ENCODE results near the gene TMEM231.

Gene TMEM231

DNA sequence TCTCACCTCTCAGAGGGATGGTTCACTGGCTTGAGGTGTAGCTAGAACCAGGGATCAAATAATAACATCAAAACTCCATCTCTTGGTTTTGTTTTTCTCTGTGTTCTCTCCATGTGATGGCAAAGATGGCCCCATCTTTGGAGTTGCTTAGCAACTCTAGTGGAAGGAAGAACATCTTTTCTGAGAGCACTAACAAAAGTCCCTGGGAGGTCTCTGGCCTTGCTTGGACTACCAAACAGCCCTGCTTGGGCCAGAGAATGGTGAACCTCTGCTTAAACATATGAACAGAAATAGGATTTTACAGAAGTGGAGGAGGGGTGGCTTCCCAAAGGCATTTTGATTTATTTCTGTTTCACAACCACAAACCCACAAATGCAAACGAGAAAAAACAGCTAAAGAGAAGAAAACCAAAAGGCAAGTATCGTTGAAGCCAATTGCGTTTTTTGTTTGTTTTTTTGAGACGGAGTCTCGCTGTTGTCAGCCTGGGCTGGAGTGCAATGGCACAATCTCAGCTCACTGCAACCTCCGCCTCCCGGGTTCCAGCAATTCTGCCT lies 23.3 kb upstream of the TMEM231 start:
- DNase-seq (ENCODE audit: insufficient read length) (no peak), FAIRE-seq (no peak)
- TF ChIP-seq POLR2AphosphoS5 (IDR thresholded peaks at IDR 0.05; ENCODE audit: low read depth, low read length) (no peak), TAF1 (IDR thresholded peaks at IDR 0.05; ENCODE audit: borderline replicate concordance, low read depth, low read length) (no peak), POLR2A (IDR thresholded peaks at IDR 0.05; ENCODE audit: low read depth, low read length) (no peak)

DNA sequence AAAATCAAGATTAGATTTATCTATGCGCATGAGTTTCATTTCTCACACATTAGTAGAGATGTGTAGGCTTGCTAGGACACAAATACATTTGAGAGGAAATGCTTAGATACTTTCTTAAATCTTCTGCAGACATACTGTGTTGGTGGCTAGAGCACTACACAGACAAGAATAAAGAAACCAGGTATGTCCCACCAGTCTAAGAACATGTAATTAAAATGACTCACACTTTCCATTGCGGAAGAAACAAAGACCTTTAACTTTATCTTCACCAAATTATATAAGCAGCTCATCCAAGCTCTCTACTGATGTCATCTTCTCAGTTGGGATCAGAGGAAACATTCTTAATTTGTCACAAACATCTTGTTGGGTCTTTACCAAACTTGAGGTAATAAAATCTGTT lies 22.7 kb upstream of the TMEM231 start:
- TF ChIP-seq TAF1 (IDR thresholded peaks at IDR 0.05; ENCODE audit: borderline replicate concordance, low read depth, low read length), result no peak
- TF ChIP-seq POLR2A (IDR thresholded peaks at IDR 0.05; ENCODE audit: low read depth, low read length), result no peak
- no peak for DNase-seq (ENCODE audit: insufficient read length)
- no peak for FAIRE-seq

DNA sequence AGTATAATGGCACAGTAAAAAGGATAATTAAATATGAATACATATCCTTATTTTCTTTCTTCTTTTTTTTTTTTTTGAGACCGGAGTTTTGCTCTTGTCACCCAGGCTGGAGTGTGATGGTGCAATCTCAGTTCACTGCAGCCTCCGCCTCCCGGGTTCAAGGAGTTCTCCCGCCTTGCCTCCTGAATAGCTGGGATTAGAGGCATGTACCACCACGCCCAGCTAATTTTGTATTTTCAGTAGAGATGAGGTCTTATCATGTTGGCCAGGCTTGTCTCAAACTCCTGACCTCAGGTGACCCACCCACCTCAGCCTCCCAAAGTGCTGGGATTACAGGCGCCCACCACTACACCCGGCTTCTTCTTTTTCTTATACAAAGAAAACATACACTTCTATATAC lies 22.2 kb upstream of the TMEM231 start:
- DNase-seq (ENCODE audit: insufficient read length) (no peak), FAIRE-seq (no peak)
- no peak for TF ChIP-seq POLR2A (IDR thresholded peaks at IDR 0.05; ENCODE audit: low read depth, low read length)
- TF ChIP-seq TAF1 (IDR thresholded peaks at IDR 0.05; ENCODE audit: borderline replicate concordance, low read depth, low read length), result no peak
- TF ChIP-seq POLR2AphosphoS5 (IDR thresholded peaks at IDR 0.05; ENCODE audit: low read depth, low read length), result no peak

DNA sequence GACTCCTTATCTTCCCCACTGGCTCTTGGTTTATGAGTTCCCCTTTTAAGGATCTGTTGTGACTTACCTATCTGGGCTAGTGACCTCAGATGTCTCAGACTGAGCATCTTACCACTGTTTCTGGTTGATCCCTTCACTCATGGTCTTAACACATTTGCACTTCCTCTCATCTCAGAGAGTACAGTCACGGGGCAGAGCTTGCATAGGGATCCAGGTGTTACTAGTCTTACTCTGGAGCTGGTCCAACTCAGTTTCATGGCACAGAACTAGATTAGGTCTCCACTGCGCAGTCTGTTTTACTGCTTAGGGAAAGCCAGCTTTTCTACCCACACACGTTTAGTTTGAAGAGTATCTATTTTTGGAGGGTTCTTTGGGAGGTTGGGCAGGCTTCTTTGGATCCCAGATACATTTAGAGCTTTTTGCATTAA lies 20.3 kb upstream of the TMEM231 start:
- no peak for FAIRE-seq
- TF ChIP-seq POLR2AphosphoS5 (IDR thresholded peaks at IDR 0.05; ENCODE audit: low read depth, low read length), result no peak
- no peak for TF ChIP-seq POLR2A (IDR thresholded peaks at IDR 0.05; ENCODE audit: low read depth, low read length)
- no peak for TF ChIP-seq TAF1 (IDR thresholded peaks at IDR 0.05; ENCODE audit: borderline replicate concordance, low read depth, low read length)
- no peak for DNase-seq (ENCODE audit: insufficient read length)

DNA sequence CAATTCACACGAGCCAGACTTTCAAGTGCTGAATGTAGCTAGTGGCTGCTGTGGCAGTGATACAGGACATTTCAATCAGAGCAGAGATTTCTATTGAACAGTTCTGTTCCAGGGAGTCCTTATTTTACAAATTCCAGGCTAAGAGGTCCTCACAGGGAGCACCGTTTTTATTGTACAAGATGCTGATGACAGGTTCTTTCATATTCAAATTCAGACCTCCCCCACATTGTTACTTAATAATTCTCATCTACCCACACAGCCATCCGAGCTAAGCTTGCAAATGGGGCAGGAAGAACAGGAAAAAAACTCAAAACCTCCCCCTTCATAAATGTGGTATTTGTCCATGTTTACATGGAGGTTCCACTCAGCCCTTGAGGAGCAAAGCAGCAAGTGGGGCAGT lies 19.9 kb upstream of the TMEM231 start:
- FAIRE-seq, result no peak
- TF ChIP-seq TAF1 (IDR thresholded peaks at IDR 0.05; ENCODE audit: borderline replicate concordance, low read depth, low read length) (no peak), POLR2AphosphoS5 (IDR thresholded peaks at IDR 0.05; ENCODE audit: low read depth, low read length) (no peak), POLR2A (IDR thresholded peaks at IDR 0.05; ENCODE audit: low read depth, low read length) (no peak)

DNA sequence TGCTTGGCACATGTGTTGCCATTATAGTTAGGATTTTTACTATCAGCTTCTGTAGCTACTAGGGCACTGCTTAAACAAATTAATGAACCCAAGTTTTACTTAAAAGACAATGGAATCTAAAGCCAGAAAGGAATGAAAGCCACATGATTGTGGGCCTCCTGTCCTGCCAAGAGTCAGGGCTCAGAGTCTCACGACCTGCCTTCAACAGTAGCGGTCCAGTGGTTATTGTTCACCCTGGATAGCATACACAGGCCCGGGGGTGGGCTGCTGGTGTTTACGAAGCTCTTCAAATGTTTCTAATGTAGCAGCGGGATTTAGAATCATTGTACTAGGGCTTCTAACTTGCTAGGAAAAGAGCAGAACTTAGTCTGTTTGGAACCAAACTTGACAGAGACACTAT lies 17.9 kb upstream of the TMEM231 start:
- TF ChIP-seq POLR2AphosphoS5 (IDR thresholded peaks at IDR 0.05; ENCODE audit: low read depth, low read length), result no peak
- no peak for TF ChIP-seq POLR2A (IDR thresholded peaks at IDR 0.05; ENCODE audit: low read depth, low read length)
- no peak for TF ChIP-seq TAF1 (IDR thresholded peaks at IDR 0.05; ENCODE audit: borderline replicate concordance, low read depth, low read length)
- DNase-seq (ENCODE audit: insufficient read length) (no peak), FAIRE-seq (no peak)

More for the DNA sequence above, 19.9 kb upstream of the TMEM231 start:
- DNase-seq (ENCODE audit: insufficient read length), result no peak

DNA sequence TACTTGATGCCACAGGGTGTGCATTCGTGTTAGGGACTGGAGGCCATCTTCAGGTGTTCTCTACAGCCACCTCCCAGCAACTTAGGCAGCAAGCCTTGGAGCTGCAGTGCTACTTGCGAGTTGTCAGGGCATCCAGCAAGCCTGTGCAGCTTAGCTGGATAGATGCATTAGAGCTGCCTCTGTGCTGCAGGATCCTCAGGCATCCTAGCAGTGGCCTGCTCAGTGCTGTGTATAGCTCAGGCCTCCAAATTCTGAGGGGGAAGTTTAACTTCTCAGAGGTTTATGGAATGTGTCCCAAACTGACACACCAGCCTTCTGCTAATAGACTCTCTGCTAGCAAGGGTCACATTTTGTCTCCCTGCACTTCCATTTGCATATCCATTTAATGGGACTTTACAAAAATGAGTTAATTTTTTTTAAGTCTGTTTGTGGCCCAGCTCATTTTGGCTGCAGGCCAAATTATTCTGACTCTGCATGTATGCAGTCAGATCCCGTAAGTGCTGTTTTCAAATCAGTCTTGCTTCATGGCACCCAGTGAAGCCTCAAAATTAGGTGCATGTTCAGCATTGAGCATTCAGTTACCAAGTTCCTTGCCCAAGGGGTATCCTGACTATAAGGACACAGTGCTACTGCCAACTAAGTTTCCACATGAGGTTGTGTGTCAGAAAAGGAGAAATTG lies 17.0 kb upstream of the TMEM231 start:
- DNase-seq (ENCODE audit: insufficient read length) (no peak), FAIRE-seq (no peak)
- TF ChIP-seq POLR2AphosphoS5 (IDR thresholded peaks at IDR 0.05; ENCODE audit: low read depth, low read length), result no peak
- TF ChIP-seq TAF1 (IDR thresholded peaks at IDR 0.05; ENCODE audit: borderline replicate concordance, low read depth, low read length), result no peak

DNA sequence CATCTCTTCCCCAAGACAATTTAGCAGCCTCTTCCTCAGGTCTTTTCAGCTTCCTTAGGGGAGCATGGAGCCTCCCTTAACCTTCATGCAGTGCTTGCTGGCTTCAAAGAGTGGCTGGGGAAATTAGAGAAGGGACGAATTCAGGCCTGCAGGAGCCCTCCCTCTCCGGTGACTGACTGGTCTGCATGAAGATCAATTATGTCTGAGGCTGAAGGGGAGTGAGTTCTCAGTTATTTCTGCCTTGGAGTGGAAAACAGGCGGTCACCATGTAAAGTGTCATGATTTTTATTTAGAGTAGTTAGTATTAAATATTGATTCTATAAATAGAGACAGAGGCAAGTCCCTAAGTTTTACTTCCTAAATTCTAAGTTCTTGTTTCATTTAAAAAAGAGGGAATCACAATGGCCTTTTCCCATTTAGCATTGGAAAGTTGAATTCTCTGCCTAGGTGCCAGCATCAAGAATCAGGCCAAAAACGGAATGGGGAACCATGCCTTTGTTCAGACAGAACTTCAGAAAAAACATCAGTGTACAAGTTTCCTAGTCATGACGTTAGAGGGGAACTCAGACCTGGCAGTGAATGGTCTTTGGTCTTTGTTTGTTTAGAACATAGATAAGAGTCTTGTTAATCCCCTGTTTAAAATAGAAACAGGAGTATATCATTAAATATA lies 14.5 kb upstream of the TMEM231 start:
- TF ChIP-seq POLR2AphosphoS5 (IDR thresholded peaks at IDR 0.05; ENCODE audit: low read depth, low read length) (no peak), POLR2A (IDR thresholded peaks at IDR 0.05; ENCODE audit: low read depth, low read length) (no peak), TAF1 (IDR thresholded peaks at IDR 0.05; ENCODE audit: borderline replicate concordance, low read depth, low read length) (no peak)
- no peak for FAIRE-seq
- DNase-seq (ENCODE audit: insufficient read length), result no peak

DNA sequence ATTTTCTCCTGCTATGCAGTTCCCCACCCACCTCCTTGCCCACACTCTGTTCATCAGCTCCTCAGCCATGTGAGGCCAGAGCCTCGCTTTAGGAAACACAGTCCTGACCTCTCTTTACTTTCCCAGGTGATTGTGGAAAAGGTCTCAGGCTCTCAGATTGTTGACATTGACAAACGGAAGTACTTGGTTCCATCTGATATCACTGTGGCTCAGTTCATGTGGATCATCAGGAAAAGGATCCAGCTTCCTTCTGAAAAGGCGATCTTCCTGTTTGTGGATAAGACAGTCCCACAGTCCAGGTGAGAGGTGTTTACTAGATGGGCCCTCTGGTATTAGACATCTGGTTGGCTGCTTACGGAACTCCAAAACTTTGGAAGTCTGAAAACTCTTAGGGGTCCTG lies 11.9 kb upstream of the TMEM231 start:
- FAIRE-seq, result no peak
- TF ChIP-seq POLR2AphosphoS5 (IDR thresholded peaks at IDR 0.05; ENCODE audit: low read depth, low read length) (no peak), POLR2A (IDR thresholded peaks at IDR 0.05; ENCODE audit: low read depth, low read length) (no peak), TAF1 (IDR thresholded peaks at IDR 0.05; ENCODE audit: borderline replicate concordance, low read depth, low read length) (no peak)
- DNase-seq (ENCODE audit: insufficient read length), result no peak

DNA sequence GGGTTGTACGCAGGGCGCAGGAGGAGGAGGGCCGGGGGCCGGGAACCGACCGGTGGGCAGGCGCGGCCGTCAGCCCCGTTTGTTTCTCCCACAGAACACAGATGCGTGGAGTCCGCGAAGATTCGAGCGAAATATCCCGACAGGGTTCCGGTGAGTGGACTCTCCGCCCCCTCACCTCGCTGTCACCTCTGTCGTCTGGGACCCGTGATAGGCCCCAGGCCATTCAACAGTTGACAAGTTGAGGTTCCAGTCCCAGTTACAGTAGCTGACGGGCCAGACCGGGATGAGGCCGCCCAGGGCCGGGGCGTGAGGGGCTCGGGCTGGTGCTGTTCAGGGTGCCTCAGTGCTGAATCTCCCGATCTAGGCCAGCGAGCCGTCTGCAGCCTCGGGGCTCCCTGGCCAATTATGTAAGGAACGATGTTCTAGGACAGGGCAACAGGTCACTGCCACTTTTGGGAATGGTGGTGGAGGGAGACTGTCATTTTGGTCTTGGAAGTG lies 10.8 kb upstream of the TMEM231 start:
- FAIRE-seq (no peak), DNase-seq (ENCODE audit: insufficient read length) (no peak)
- no peak for TF ChIP-seq POLR2A (IDR thresholded peaks at IDR 0.05; ENCODE audit: low read depth, low read length)
- TF ChIP-seq POLR2AphosphoS5 (IDR thresholded peaks at IDR 0.05; ENCODE audit: low read depth, low read length), result no peak
- no peak for TF ChIP-seq TAF1 (IDR thresholded peaks at IDR 0.05; ENCODE audit: borderline replicate concordance, low read depth, low read length)

DNA sequence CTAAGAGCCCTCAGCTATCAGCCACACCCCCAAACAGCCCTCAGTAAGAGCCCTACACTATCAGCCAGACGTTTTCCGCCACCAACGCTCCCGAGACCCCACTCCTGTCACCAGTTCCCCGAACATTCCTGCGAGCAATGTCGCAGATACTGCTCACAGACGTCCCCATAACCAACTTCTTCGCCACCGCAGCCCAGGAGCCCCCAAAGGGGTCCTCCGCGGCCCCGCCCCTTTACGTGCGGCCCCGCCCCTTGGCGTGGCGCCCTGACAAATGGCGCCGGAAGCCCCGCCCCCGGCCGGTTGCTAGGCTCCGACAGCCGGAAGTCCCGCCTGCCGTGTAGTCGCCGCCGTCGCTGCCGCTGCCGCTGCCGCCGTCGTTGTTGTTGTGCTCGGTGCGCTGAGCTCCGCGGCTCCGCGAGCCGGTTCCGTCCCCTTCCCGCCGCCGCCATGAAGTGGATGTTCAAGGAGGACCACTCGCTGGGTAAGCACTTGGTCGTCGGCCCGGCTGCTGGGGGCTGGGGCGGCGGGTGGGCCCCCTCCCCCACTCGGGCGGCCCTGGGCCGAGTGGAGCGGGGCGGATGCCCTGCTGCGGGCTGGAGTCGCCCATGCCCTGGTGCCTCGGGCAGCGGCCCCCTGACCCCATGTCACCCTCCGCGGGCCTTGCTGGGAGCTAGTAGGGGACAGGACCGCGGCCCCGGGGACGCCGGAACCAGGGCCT lies 10.1 kb upstream of the TMEM231 start, which contains the start of gene GABARAPL2:
Gene GABARAPL2 (plus strand): TSS at position 340 of the 718 bp plus-strand sequence. CDS start 108 bp downstream, at position 448.
- FAIRE-seq (peak; percentile 79), DNase-seq (ENCODE audit: insufficient read length) (peak; percentile 74)
- TF ChIP-seq POLR2AphosphoS5 (IDR thresholded peaks at IDR 0.05; ENCODE audit: low read depth, low read length) (no peak), TAF1 (IDR thresholded peaks at IDR 0.05; ENCODE audit: borderline replicate concordance, low read depth, low read length) (0 out of 2 replicates have a peak, but pooled peaks have one; percentile 20), POLR2A (IDR thresholded peaks at IDR 0.05; ENCODE audit: low read depth, low read length) (peak; percentile 48; the same call in 1 of the 2 replicates)
